Upper lobe of left lung (tissue), 6 donors: ENCODE results near the gene PI16. TPM values are rescaled to one million over a fixed set of nuclear protein-coding genes. Genes with fewer than 3 reads are reported as not detected.

Source experiments
- ATAC-seq, 2 donors: fragments of 200-7000 bp; cut with Tn5 transposase; one replicate each; pipeline ENCODE4 v1.9.1; 2022; ENCODE audit warnings: mild to moderate bottlenecking in 2 of 2, moderate library complexity in 2 of 2; ENCODE audit not compliant: low FRiP score in 2 of 2
- DNase-seq, 2 donors: peaks; one replicate each; pipeline ENCODE4 v3.0.0-alpha.2; 2019 to 2020
- H3K27ac ChIP-seq, 4 donors: fragments of 200-600 bp; sonication (generic); one replicate each; pipeline ENCODE4 v1.5.1; 2016 to 2019
- H3K27me3 ChIP-seq, 4 donors: fragments of 200-600 bp; sonication (generic); one replicate each; pipeline ENCODE4 v1.5.1; 2017 to 2019
- H3K36me3 ChIP-seq, 4 donors: fragments of 200-600 bp; sonication (generic); one replicate each; pipeline ENCODE4 v1.5.1; 2016 to 2019
- H3K4me1 ChIP-seq, 4 donors: fragments of 200-600 bp; sonication (generic); one replicate each; pipeline ENCODE4 v1.5.1; 2018 to 2019
- H3K4me3 ChIP-seq, 4 donors: fragments of 200-600 bp; sonication (generic); one replicate each; pipeline ENCODE4 v1.5.1; 2017 to 2019; ENCODE audit warnings: mild to moderate bottlenecking in 2 of 4, moderate library complexity in 1 of 4
- H3K9me3 ChIP-seq, 4 donors: fragments of 200-600 bp; sonication (generic); one replicate each; pipeline ENCODE4 v1.5.1; 2018 to 2019
- EP300 ChIP-seq, 4 donors: sonication (generic); formaldehyde crosslinking; IDR thresholded peaks; one replicate each; pipeline ENCODE4 v1.5.1; 2017; ENCODE audit warnings: antibody characterized with exemption in 4 of 4, control low read depth in 2 of 4
- POLR2A ChIP-seq, 4 donors: fragments of 450-650 bp; IDR thresholded peaks; one replicate each; pipeline ENCODE4 v1.5.1; 2016 to 2017; ENCODE audit warnings: antibody characterized with exemption in 4 of 4, mild to moderate bottlenecking in 2 of 4
- POLR2AphosphoS5 ChIP-seq, 2 donors: sonication (generic); formaldehyde crosslinking; IDR thresholded peaks; one replicate each; pipeline ENCODE4 v1.5.1; 2017; ENCODE audit warnings: antibody characterized with exemption in 2 of 2
- WGBS, 2 donors: methylation state at CpG; one replicate each; pipeline ENCODE4 v1.1.5; 2017 to 2018; 5-methylcytosine and 5-hydroxymethylcytosine counted together
- total RNA-seq, 6 donors: library from RNA; depleted of rRNA in 4 of 6; stranded (reverse); fragments of >200 nt in 4 of 6; gene quantifications; one replicate each; pipeline versions ENCODE4 v1.1.0 to v1.2.1, GENCODE V29; 2016 to 2021
- TF ChIP-seq, protein P1 (sequence below), 6 experiments: fragments of 450-650 bp in 4 of 6; fragments of 200-600 bp in 2 of 6; sonication (generic) in 2 of 6; IDR thresholded peaks; one replicate each; pipeline ENCODE4 v1.5.1; 2016 to 2019; ENCODE audit warnings: antibody characterized with exemption in 6 of 6
- donor health status: DM: no; HTN: no; CAD: no; lungs with moderate emphysema.
- donor health status: DM: no; HTN: yes; CAD: no; lungs with severe emphysema.

Gene PI16
- total RNA-seq, 6 donors from 2014 or later: 0.44 to 78.9 (median 4.7) TPM; not detected in 1

DNA sequence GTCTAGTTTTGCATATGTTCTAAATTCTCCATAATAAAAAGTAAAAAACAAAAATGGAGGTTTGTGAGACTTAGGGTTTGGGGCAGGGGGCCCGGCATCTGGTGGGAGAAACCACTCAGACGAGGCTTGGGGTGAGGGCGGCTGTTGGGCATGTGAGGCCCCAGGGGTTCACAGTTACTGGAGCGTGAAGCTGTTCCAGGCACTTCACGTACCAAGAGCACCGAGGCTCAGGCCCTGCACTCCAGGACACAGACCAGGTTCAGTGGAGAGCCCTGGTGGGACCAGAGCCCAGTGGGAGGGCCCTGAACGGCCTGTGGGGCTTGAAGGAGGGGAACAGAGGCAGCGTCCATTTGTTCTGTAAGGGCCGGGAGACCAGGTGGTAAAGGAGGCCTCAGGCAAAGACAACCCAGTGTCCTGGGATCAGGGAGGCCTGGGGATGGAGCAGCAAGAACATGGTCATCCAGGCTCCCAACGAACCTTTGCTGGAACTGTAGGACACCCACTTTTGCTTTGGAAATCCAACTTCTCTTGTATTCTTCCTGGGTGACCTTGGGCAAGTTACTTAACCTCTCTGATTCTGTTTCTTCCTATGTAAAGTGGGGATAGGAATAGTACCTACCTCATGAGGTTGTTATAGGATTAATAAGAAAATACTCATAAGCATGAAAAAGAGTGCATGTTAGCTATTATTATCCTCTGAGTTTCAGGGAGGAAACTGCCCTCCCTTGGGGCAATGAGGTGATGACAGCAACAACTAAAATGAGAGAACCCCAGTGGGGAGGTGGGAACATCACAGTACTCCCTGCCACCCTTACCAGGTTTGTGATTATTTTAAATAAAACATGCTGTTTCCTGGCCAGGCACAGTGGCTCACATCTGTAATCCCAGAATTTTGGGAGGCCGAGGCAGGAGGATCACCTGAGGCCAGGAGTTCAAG lies 49.8 kb downstream of the PI16 start:
- DNase-seq (no peak), ATAC-seq (no peak)
- Histone ChIP-seq H3K27ac (no peak overlapping the region), H3K9me3 (no peaks in the 10 kb centered on the region), H3K36me3 (no peaks in the 10 kb centered on the region), H3K4me3 (no peak overlapping the region), H3K27me3 (no peaks in the 10 kb centered on the region), H3K4me1 (no peaks in the 10 kb centered on the region)
- WGBS, 2 donors: 63 to 79% methylated on average over 10 to 11 of the region's 11 CpGs
- TF ChIP-seq POLR2A (IDR thresholded peaks at IDR 0.05) (no peak), POLR2AphosphoS5 (IDR thresholded peaks at IDR 0.05) (no peak), EP300 (IDR thresholded peaks at IDR 0.05) (no peak)
- TF ChIP-seq, protein P1, sequence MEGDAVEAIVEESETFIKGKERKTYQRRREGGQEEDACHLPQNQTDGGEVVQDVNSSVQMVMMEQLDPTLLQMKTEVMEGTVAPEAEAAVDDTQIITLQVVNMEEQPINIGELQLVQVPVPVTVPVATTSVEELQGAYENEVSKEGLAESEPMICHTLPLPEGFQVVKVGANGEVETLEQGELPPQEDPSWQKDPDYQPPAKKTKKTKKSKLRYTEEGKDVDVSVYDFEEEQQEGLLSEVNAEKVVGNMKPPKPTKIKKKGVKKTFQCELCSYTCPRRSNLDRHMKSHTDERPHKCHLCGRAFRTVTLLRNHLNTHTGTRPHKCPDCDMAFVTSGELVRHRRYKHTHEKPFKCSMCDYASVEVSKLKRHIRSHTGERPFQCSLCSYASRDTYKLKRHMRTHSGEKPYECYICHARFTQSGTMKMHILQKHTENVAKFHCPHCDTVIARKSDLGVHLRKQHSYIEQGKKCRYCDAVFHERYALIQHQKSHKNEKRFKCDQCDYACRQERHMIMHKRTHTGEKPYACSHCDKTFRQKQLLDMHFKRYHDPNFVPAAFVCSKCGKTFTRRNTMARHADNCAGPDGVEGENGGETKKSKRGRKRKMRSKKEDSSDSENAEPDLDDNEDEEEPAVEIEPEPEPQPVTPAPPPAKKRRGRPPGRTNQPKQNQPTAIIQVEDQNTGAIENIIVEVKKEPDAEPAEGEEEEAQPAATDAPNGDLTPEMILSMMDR (IDR thresholded peaks at IDR 0.05): no peak

DNA sequence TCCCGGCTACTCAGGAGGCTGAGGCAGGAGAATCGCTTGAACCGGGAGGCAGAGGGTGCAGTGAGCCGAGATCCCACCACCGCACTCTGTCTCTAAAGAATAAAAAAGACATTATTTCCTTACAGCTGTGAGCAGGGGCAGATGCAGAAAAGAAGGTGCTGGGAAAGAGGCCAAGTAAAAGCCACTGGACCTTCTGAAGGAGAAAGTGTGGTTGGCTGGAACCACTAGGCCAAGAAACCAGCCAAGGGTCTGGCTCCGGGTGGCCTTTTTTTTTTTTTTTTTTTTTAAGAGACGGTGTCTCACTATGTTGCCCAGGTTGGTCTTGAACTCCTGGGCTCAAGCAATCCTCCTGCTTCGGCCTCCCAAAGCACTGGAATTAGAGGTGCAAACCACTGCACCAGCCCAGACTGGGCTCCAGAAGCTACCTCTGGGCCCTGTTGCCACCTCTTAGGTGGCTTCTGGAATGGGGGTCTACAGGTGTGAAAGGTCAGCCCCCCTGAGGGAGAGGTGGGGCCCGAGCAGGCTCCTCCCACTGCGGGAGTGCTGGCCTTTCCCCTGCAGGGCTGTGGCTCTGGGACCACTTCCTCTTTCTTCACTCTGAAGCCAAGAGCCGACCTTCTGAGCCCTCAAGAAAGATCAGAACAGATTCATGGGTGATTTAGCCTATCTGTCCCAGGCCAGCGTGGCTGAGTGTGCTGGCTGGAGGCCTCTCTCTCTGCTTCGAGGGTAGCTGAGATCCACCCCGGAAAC lies 50.7 kb downstream of the PI16 start, which contains the start of gene FGD2:
FGD2 (plus strand) TSS at position 595 of the 750 bp plus-strand sequence. CDS start 163 bp downstream, outside the sequence.
- TF ChIP-seq POLR2AphosphoS5 (IDR thresholded peaks at IDR 0.05) (no peak), POLR2A (IDR thresholded peaks at IDR 0.05) (peak in 2 of 4 donors; percentile 15 to 60)

DNA sequence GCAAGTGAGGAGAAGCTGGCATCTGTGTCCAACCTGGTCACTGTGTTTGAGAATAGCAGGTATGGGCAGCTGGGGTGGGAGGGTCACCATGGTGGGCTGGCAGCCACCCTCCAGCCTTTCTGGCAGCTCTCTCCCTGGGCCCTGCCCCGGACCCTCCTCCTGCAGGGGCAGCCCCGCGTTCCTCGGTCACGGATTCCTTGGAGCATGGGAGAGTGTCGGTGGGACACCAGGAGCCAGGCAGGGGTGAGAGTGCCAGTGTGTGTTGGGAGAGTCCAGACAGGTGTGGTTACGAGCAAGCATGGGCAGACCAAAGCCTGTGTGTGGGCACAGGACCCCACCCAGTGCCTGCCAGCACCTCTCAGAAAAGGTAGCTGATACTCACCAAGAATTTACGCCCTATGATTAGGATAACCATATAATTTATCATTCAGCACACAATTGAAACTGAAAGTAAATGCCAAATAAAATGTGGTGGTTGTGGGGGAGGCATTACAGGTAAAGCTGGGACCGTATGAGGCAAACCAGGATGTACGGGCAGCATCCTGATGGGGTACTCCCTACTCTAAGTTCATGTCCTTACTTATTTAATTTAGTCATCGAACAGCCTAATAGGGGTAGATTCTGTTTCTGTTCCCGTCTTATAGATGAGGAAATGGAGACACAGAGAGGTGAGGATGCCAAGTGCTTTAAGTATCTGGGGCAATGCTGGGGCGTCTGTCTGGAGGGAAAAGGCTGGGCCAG lies 51.5 kb downstream of the PI16 start:
- TF ChIP-seq EP300 (IDR thresholded peaks at IDR 0.05) (no peak), POLR2AphosphoS5 (IDR thresholded peaks at IDR 0.05) (no peak), POLR2A (IDR thresholded peaks at IDR 0.05) (no peak)
- TF ChIP-seq, protein P1 (IDR thresholded peaks at IDR 0.05): no peak
- Histone ChIP-seq H3K36me3 (no peaks in the 10 kb centered on the region), H3K27ac (peak overlapping the region; percentile 39 to 87 (median 56)), H3K27me3 (no peaks in the 10 kb centered on the region), H3K9me3 (no peaks in the 10 kb centered on the region), H3K4me3 (peak overlapping the region in 3 of 4 donors; percentile 38 to 54 (median 42)), H3K4me1 (no peaks in the 10 kb centered on the region)
- DNase-seq: peak in 1 of 2 donors; percentile 48
- ATAC-seq: no peak
- 73 to 75% methylated on average over 8 to 13 of the region's 13 CpGs for WGBS, 2 donors

More for the DNA sequence above, 50.7 kb downstream of the PI16 start, which contains the start of gene FGD2:
- peak in 1 of 2 donors; percentile 52 for ATAC-seq
- WGBS, 2 donors: 71 to 80% methylated on average over 11 to 13 of the region's 14 CpGs
- Histone ChIP-seq H3K4me1 (no peaks in the 10 kb centered on the region), H3K27ac (peak within 1 kb of the TSS; percentile 39 to 87 (median 56)), H3K36me3 (no peaks in the 10 kb centered on the region), H3K9me3 (no peaks in the 10 kb centered on the region), H3K4me3 (peak within 1 kb of the TSS in 3 of 4 donors; percentile 38 to 54 (median 42)), H3K27me3 (no peaks in the 10 kb centered on the region)
- no peak for DNase-seq

DNA sequence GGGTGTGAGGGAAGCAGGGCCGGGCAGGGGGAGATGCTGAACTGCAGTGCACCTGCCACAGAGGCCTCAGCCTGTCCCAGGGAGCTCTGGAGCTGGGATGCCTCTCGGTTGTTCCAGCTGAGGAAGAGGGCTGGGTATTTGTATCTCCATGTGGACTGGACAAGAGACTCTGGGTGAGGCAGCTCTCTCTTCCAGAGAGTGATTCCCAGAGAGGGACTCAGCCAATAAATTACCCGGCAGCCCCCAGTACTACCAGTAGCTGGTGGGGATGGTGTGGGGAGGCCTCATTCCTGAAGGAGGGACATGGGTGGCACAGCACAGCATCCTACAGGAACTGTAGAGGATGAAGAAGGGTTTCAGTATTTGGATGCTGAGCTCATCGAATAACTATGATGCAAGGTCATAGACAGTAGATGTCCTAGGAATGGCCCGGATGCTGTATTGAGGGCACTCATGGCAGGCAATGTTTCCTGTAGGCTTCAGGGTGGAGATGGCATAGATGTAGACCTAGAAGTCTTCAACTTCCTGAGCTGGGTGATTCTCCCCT lies 52.3 kb downstream of the PI16 start:
- TF ChIP-seq POLR2AphosphoS5 (IDR thresholded peaks at IDR 0.05): no peak
- no peaks in the 10 kb centered on the region for H3K9me3 ChIP-seq
- ATAC-seq (peak; percentile 12 to 44), DNase-seq (no peak)
- 77 to 82% methylated on average over 4 to 5 of the region's 5 CpGs for WGBS, 2 donors
- no peaks in the 10 kb centered on the region for H3K27me3 ChIP-seq
- peak overlapping the region; percentile 39 to 87 (median 60) for H3K27ac ChIP-seq
- H3K4me3 ChIP-seq: peak overlapping the region; percentile 7 to 54 (median 40)
- H3K36me3 ChIP-seq: no peaks in the 10 kb centered on the region
- H3K4me1 ChIP-seq: no peaks in the 10 kb centered on the region

DNA sequence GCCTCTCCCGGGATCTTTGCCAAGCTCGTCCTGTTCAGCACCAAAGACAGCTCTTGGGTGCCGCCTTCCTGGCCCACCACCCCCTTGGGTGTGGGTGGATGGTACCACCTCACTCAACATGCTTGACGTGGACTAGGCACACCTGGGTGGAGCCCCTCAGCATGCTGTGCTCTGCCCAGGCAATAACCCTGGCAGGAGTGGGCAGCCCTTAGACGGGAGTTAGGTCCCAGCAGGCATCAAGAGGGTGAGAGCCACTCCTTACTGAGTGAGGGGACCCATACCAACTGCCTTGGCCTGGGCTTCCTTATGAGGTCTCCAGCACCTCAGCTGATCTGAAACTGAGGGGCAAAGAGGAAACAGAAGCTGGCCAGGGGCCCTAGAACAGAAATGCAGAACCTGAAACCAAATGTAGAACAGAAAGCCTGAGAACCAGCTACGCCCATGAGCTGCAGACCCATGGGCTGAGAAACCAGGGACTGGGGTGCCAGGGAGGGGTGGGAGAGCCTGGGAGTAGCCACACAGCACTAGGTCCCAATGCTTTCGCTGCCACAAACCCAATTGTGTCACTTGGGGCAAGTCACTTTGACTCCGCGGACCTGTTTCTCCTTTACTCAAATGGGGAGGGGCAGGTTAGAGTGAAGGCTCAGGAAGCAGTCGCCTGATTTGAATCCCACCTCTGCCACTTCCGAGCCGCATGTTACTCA lies 53.0 kb downstream of the PI16 start:
- H3K4me3 ChIP-seq: peak overlapping the region; percentile 7 to 54 (median 40)
- H3K4me1 ChIP-seq: no peaks in the 10 kb centered on the region
- ATAC-seq: peak; percentile 32 to 73
- H3K9me3 ChIP-seq: no peaks in the 10 kb centered on the region
- whole genome bisulfite sequencing, 2 donors: 65 to 69% methylated on average over 6 to 11 of the region's 12 CpGs
- TF ChIP-seq EP300 (IDR thresholded peaks at IDR 0.05) (no peak), POLR2A (IDR thresholded peaks at IDR 0.05) (peak in 1 of 4 donors; percentile 57), POLR2AphosphoS5 (IDR thresholded peaks at IDR 0.05) (peak in 1 of 2 donors; percentile 4)
- TF ChIP-seq, protein P1 (IDR thresholded peaks at IDR 0.05): no peak
- H3K27me3 ChIP-seq: no peaks in the 10 kb centered on the region
- no peaks in the 10 kb centered on the region for H3K36me3 ChIP-seq
- peak overlapping the region; percentile 48 to 87 (median 60) for H3K27ac ChIP-seq
- peak in 1 of 2 donors; percentile 45 for DNase-seq
